Ovary (tissue), 3 donors: ENCODE results near the gene ZNF674.

ENCODE experiments used
- EP300 ChIP-seq: sonication (generic); formaldehyde crosslinking; IDR thresholded peaks from one replicate; pipeline ENCODE4 v1.6.1; 2017; ENCODE audit warnings: antibody characterized with exemption
- TF ChIP-seq, protein P1 (sequence below), 3 donors: fragments of 450-650 bp in 2 of 3; fragments of 200-600 bp in 1 of 3; IDR thresholded peaks; one replicate each; pipeline versions ENCODE4 v1.5.1 to v1.8.0; 2016 to 2022; ENCODE audit warnings: antibody characterized with exemption in 3 of 3, mild to moderate bottlenecking in 1 of 3
- donor health status: DM: no; HTN: no; CAD: no.

GRCh38 chrX:46461660-46462191 lies 83.5 kb downstream of the ZNF674 start:
- TF ChIP-seq, protein P1, sequence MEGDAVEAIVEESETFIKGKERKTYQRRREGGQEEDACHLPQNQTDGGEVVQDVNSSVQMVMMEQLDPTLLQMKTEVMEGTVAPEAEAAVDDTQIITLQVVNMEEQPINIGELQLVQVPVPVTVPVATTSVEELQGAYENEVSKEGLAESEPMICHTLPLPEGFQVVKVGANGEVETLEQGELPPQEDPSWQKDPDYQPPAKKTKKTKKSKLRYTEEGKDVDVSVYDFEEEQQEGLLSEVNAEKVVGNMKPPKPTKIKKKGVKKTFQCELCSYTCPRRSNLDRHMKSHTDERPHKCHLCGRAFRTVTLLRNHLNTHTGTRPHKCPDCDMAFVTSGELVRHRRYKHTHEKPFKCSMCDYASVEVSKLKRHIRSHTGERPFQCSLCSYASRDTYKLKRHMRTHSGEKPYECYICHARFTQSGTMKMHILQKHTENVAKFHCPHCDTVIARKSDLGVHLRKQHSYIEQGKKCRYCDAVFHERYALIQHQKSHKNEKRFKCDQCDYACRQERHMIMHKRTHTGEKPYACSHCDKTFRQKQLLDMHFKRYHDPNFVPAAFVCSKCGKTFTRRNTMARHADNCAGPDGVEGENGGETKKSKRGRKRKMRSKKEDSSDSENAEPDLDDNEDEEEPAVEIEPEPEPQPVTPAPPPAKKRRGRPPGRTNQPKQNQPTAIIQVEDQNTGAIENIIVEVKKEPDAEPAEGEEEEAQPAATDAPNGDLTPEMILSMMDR (IDR thresholded peaks at IDR 0.05) = no peak
- no peak for TF ChIP-seq EP300
